ENCODE measurements around the gene ACY1. TPM values are rescaled to one million over a fixed set of nuclear protein-coding genes. Genes with fewer than 3 reads are reported as not detected.

ACY1 gene
- polyA plus RNA-seq, 2 of the 4 experiments (the other 2 are of a cell fraction), result 20.7 to 21.1 TPM

- Histone ChIP-seq H3K4me2 (no peak overlapping the region), H3K27ac (no peak overlapping the region), H3K4me3 (no peak overlapping the region), H3K4me1 (peaks cover 8% of the 10 kb centered on the region; the same call in 2 of the 3 replicates), H3K9me3 (no peaks in the 10 kb centered on the region)
- ChIA-PET POLR2A (no interaction called here), CTCF (interaction anchor here (0.5 to 0.6 kb wide), 2 partner anchors 37 to 779 kb away, joined by 3 to 4 read pairs; no protein-coding TSS in a partner anchor)
- TF ChIP-seq PBX3 (IDR thresholded peaks at IDR 0.05) (no peak), NR3C1 (IDR thresholded peaks at IDR 0.05) (no peak), CBX2 (IDR thresholded peaks at IDR 0.05; ENCODE audit: borderline replicate concordance, low read depth) (no peak), ZFP36 (IDR thresholded peaks at IDR 0.05; ENCODE audit: borderline replicate concordance, partially characterized antibody) (no peak), USF2 (IDR thresholded peaks at IDR 0.05) (no peak)
- ATAC-seq (no peak), DNase-seq (ENCODE audit: low read depth in 1 of 2, low spot score in 1 of 2) (no peak), FAIRE-seq (no peak)
- WGBS (ENCODE audit: missing lambda C conversion rate), result 93% methylated on average over 16 of the region's 25 CpGs
Observed at GRCh38 chr3:51935886-51936755, 47.2 kb upstream of the ACY1 start.

GRCh38 chr3:51937014-51937413 is 46.3 kb upstream of the ACY1 start:
- DNase-seq (ENCODE audit: low read depth in 1 of 2, low spot score in 1 of 2) (no peak), FAIRE-seq (no peak), ATAC-seq (no peak)
- no peak overlapping the region for H3K4me3 ChIP-seq
- CTCF ChIA-PET, result interaction anchor here (0.5 to 2.0 kb wide), 4 partner anchors 37 to 780 kb away, joined by 3 to 9 read pairs (median 3); partner anchors contain the start of genes ABHD14A and ABHD14B
- WGBS (ENCODE audit: missing lambda C conversion rate), result 97% methylated on average over 6 of the region's 9 CpGs
- no peak overlapping the region for H3K27ac ChIP-seq
- H3K9me3 ChIP-seq, result no peaks in the 10 kb centered on the region
- POLR2A ChIA-PET, result no interaction called here
- TF ChIP-seq CBX8 (IDR thresholded peaks at IDR 0.05) (no peak), RCOR1 (IDR thresholded peaks at IDR 0.05; ENCODE audit: low read depth, low read length) (no peak), HOXB5 (CRISPR knock-in tag; IDR thresholded peaks at IDR 0.05) (no peak), CTCF (IDR thresholded peaks at IDR 0.05) (no peak), MAZ (IDR thresholded peaks at IDR 0.05; ENCODE audit: borderline replicate concordance, low read depth, low read length) (no peak), HMGXB4 (CRISPR knock-in tag; IDR thresholded peaks at IDR 0.05; ENCODE audit: borderline replicate concordance) (no peak), JUN (IDR thresholded peaks at IDR 0.05) (no peak), NPAS2 (CRISPR knock-in tag; IDR thresholded peaks at IDR 0.05; ENCODE audit: borderline replicate concordance) (no peak), REST (IDR thresholded peaks at IDR 0.05) (no peak), HOXB13 (CRISPR knock-in tag; IDR thresholded peaks at IDR 0.05; ENCODE audit: low read depth) (no peak), RARB (CRISPR knock-in tag; IDR thresholded peaks at IDR 0.05) (no peak), MAX (IDR thresholded peaks at IDR 0.05) (no peak), RAD21 (conservative IDR thresholded peaks at IDR 0.05 in 1 of 2, IDR thresholded peaks at IDR 0.05 in 1 of 2) (no peak), CEBPB (IDR thresholded peaks at IDR 0.05) (no peak), PHF8 (IDR thresholded peaks at IDR 0.05; ENCODE audit: borderline replicate concordance, low read depth) (no peak), ZSCAN20 (CRISPR knock-in tag; IDR thresholded peaks at IDR 0.05) (no peak)
- H3K4me1 ChIP-seq, result peaks cover 8% of the 10 kb centered on the region; the same call in 2 of the 3 replicates
- H3K4me2 ChIP-seq, result no peak overlapping the region

Measured in A549 (cell line).